Upper lobe of right lung (tissue), 1 donor: ENCODE data around the gene FOSL2. TPM values are rescaled to one million over a fixed set of nuclear protein-coding genes. Genes with fewer than 3 reads are reported as not detected.

Source experiments
- ATAC-seq: fragments of 200-7000 bp; cut with Tn5 transposase; one replicate; pipeline ENCODE4 v1.9.1; 2020; ENCODE audit warnings: mild to moderate bottlenecking, moderate library complexity
- DNase-seq: peaks from one replicate; pipeline ENCODE4 v3.0.0-alpha.2; 2020
- H3K27ac ChIP-seq: fragments of 200-600 bp; one replicate; pipeline ENCODE4 v1.8.0; 2022
- H3K27me3 ChIP-seq: fragments of 200-600 bp; one replicate; pipeline ENCODE4 v1.8.0; 2022; ENCODE audit warnings: mild to moderate bottlenecking
- H3K36me3 ChIP-seq: fragments of 200-600 bp; one replicate; pipeline ENCODE4 v1.8.0; 2022
- H3K4me1 ChIP-seq: fragments of 200-600 bp; one replicate; pipeline ENCODE4 v1.8.0; 2022
- H3K4me3 ChIP-seq: fragments of 200-600 bp; one replicate; pipeline ENCODE4 v1.8.0; 2022; ENCODE audit warnings: mild to moderate bottlenecking
- H3K9me3 ChIP-seq: fragments of 200-600 bp; one replicate; pipeline ENCODE4 v1.8.0; 2022
- CTCF ChIP-seq: fragments of 200-600 bp; IDR thresholded peaks from one replicate; pipeline ENCODE4 v1.8.0; 2022; ENCODE audit warnings: antibody characterized with exemption
- intact Hi-C: fragments of 100-400 bp; cut with DNase I; formaldehyde crosslinking; loops from one replicate; pipeline ENCODE4 v1.11.0; 2022
- total RNA-seq: library from RNA; stranded (reverse); fragmentation: NEBNext Ultra II Directional; extraction: Animal tissue kit (Norgen Biotek cat#: 25700); gene quantifications from one replicate; pipeline ENCODE4 v1.2.1, GENCODE V29; 2021
- donor health status: DM: no; HTN: yes; CAD: no; lungs with severe emphysema.

FOSL2 gene
- total RNA-seq, 1 donor from 2014 or later = 123 TPM

- intact Hi-C loops = no loop called here
- DNase-seq = peak; percentile 52
Observed at GRCh38 chr2:28350196-28350595, 42.5 kb upstream of the FOSL2 start.

DNA sequence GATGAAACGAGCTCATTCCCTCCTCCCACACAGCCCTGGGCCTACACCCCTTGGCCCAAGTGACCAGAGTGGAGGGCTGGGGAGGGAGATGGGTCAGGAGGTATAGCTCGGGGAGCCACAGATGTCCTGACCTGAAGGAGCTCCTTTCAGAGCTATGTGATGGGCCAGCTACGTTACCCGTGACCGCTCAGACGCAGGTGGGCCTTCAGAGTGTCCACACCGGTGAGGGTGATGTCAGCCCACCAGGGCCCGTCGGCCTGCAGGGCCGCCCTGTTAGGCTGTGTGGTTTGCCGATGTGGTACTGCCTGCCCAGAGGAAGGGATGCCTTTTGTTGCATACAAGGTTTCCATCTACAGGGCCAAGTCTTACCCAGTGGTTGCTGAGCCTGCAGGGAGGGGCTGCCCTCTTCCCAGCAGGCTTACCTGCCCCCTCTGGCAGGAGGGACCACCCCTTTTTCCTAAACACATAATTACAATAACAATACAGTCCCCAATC is 41.8 kb upstream of the FOSL2 start:
- DNase-seq = peak; percentile 52
- peaks cover 6% of the 10 kb centered on the region for H3K4me1 ChIP-seq
- H3K4me3 ChIP-seq = no peak overlapping the region
- no peak for ATAC-seq
- intact Hi-C loops = no loop called here
- H3K36me3 ChIP-seq = no peaks in the 10 kb centered on the region
- TF ChIP-seq CTCF = no peak
- no peaks in the 10 kb centered on the region for H3K27me3 ChIP-seq
- H3K27ac ChIP-seq = no peak overlapping the region
- no peaks in the 10 kb centered on the region for H3K9me3 ChIP-seq

More at GRCh38 chr2:28350196-28350595, 42.5 kb upstream of the FOSL2 start:
- ATAC-seq = no peak
- Histone ChIP-seq H3K27me3 (no peaks in the 10 kb centered on the region), H3K27ac (no peak overlapping the region), H3K4me3 (no peak overlapping the region), H3K9me3 (no peaks in the 10 kb centered on the region), H3K4me1 (no peaks in the 10 kb centered on the region), H3K36me3 (no peaks in the 10 kb centered on the region)
- no peak for TF ChIP-seq CTCF

- no peak for TF ChIP-seq CTCF
- Histone ChIP-seq H3K9me3 (no peaks in the 10 kb centered on the region), H3K4me3 (no peak overlapping the region), H3K4me1 (peaks cover 14% of the 10 kb centered on the region), H3K27ac (no peak overlapping the region), H3K36me3 (no peaks in the 10 kb centered on the region), H3K27me3 (no peaks in the 10 kb centered on the region)
- ATAC-seq (no peak), DNase-seq (no peak)
- intact Hi-C loops = no loop called here
Observed at GRCh38 chr2:28351621-28352020, 41.0 kb upstream of the FOSL2 start.

- Histone ChIP-seq H3K9me3 (no peaks in the 10 kb centered on the region), H3K27me3 (no peaks in the 10 kb centered on the region), H3K4me3 (no peak overlapping the region), H3K4me1 (peaks cover 15% of the 10 kb centered on the region), H3K27ac (no peak overlapping the region), H3K36me3 (no peaks in the 10 kb centered on the region)
- ATAC-seq (no peak), DNase-seq (peak; percentile 35)
- intact Hi-C loops = no loop called here
- no peak for TF ChIP-seq CTCF
Observed at GRCh38 chr2:28352104-28352503, 40.6 kb upstream of the FOSL2 start.

DNA sequence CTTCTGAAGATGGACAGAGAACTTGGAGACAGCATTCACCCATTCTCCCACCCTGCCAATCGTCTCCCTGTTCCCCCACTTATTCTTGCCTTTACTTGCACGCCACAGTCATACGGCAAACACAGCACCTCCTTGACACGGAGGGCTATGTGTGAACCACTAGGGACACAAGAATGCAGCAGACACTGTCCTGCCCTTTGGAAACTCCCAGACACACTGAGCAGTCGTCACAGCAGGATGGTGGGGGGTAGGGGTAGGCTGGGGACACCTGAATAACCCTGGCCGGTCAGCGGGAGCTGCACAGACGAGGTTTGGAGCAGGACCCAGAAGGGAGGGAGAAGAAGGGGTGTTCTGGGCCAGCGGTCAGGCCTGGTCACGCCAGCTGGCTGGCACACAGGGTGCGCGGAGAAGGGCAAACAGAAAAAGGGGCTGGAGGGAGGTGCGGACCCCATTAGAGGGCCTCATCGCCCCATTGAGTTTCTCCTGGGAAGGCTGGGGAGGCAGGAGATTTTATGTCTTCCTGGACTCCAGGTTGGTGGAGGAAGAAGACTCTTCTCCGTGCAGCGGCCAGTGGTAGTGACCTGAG is 40.0 kb upstream of the FOSL2 start:
- no peaks in the 10 kb centered on the region for H3K36me3 ChIP-seq
- H3K4me1 ChIP-seq = peaks cover 15% of the 10 kb centered on the region
- no peaks in the 10 kb centered on the region for H3K27me3 ChIP-seq
- H3K4me3 ChIP-seq = no peak overlapping the region
- TF ChIP-seq CTCF = no peak
- no peaks in the 10 kb centered on the region for H3K9me3 ChIP-seq
- intact Hi-C loops = no loop called here
- ATAC-seq (no peak), DNase-seq (peak; percentile 44)
- no peak overlapping the region for H3K27ac ChIP-seq
